ENCODE results near the gene NLK.

Gene NLK

GRCh38 chr17:28227316-28228108, 185.0 kb downstream of the NLK start:
- Histone ChIP-seq H3K4me1 (ENCODE audit: insufficient read depth, low read length, poor library complexity, severe bottlenecking) (no peaks in the 10 kb centered on the region), H3K4me2 (ENCODE audit: low read depth, low read length, poor library complexity, severe bottlenecking) (no peak overlapping the region), H4K20me1 (ENCODE audit: insufficient read depth, low read length, poor library complexity, severe bottlenecking) (no peaks in the 10 kb centered on the region), H2AFZ (ENCODE audit: low read length) (no peak overlapping the region), H3K36me3 (ENCODE audit: insufficient read depth, low read length) (no peaks in the 10 kb centered on the region), H3K9ac (ENCODE audit: low read depth, low read length, poor library complexity, severe bottlenecking) (no peak overlapping the region), H3F3A (ENCODE audit: low read depth) (no peaks in the 10 kb centered on the region), H3K9me2 (replicated peaks; ENCODE audit: low read depth, low read length) (no peaks in the 10 kb centered on the region), H3K9me3 (ENCODE audit: insufficient read depth, low read depth, low read length) (no peaks in the 10 kb centered on the region), H3K27me3 (ENCODE audit: insufficient read depth, low read length, poor library complexity, severe bottlenecking) (no peaks in the 10 kb centered on the region), H3K4me3 (ENCODE audit: low read length, poor library complexity, severe bottlenecking) (no peak overlapping the region), H3K79me2 (ENCODE audit: insufficient read depth, low read length) (no peaks in the 10 kb centered on the region)
- TF ChIP-seq EZH2phosphoT487 (IDR thresholded peaks at IDR 0.05; ENCODE audit: borderline replicate concordance) = no peak

GRCh38 chr17:28228109-28228840, 185.8 kb downstream of the NLK start:
- Histone ChIP-seq H3F3A (ENCODE audit: low read depth) (no peaks in the 10 kb centered on the region), H3K4me2 (ENCODE audit: low read depth, low read length, poor library complexity, severe bottlenecking) (no peak overlapping the region), H3K9me3 (ENCODE audit: insufficient read depth, low read depth, low read length) (no peaks in the 10 kb centered on the region), H3K79me2 (ENCODE audit: insufficient read depth, low read length) (no peaks in the 10 kb centered on the region), H3K4me3 (ENCODE audit: low read length, poor library complexity, severe bottlenecking) (no peak overlapping the region), H3K9me2 (replicated peaks; ENCODE audit: low read depth, low read length) (no peaks in the 10 kb centered on the region), H4K20me1 (ENCODE audit: insufficient read depth, low read length, poor library complexity, severe bottlenecking) (no peaks in the 10 kb centered on the region), H3K9ac (ENCODE audit: low read depth, low read length, poor library complexity, severe bottlenecking) (no peak overlapping the region), H2AFZ (ENCODE audit: low read length) (no peak overlapping the region), H3K27me3 (ENCODE audit: insufficient read depth, low read length, poor library complexity, severe bottlenecking) (no peaks in the 10 kb centered on the region), H3K4me1 (ENCODE audit: insufficient read depth, low read length, poor library complexity, severe bottlenecking) (no peaks in the 10 kb centered on the region), H3K36me3 (ENCODE audit: insufficient read depth, low read length) (no peaks in the 10 kb centered on the region)
- TF ChIP-seq, protein P1, sequence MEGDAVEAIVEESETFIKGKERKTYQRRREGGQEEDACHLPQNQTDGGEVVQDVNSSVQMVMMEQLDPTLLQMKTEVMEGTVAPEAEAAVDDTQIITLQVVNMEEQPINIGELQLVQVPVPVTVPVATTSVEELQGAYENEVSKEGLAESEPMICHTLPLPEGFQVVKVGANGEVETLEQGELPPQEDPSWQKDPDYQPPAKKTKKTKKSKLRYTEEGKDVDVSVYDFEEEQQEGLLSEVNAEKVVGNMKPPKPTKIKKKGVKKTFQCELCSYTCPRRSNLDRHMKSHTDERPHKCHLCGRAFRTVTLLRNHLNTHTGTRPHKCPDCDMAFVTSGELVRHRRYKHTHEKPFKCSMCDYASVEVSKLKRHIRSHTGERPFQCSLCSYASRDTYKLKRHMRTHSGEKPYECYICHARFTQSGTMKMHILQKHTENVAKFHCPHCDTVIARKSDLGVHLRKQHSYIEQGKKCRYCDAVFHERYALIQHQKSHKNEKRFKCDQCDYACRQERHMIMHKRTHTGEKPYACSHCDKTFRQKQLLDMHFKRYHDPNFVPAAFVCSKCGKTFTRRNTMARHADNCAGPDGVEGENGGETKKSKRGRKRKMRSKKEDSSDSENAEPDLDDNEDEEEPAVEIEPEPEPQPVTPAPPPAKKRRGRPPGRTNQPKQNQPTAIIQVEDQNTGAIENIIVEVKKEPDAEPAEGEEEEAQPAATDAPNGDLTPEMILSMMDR (conservative IDR thresholded peaks at IDR 0.05; ENCODE audit: low read length) = no peak
- no peak for TF ChIP-seq EZH2phosphoT487 (IDR thresholded peaks at IDR 0.05; ENCODE audit: borderline replicate concordance)

DNA sequence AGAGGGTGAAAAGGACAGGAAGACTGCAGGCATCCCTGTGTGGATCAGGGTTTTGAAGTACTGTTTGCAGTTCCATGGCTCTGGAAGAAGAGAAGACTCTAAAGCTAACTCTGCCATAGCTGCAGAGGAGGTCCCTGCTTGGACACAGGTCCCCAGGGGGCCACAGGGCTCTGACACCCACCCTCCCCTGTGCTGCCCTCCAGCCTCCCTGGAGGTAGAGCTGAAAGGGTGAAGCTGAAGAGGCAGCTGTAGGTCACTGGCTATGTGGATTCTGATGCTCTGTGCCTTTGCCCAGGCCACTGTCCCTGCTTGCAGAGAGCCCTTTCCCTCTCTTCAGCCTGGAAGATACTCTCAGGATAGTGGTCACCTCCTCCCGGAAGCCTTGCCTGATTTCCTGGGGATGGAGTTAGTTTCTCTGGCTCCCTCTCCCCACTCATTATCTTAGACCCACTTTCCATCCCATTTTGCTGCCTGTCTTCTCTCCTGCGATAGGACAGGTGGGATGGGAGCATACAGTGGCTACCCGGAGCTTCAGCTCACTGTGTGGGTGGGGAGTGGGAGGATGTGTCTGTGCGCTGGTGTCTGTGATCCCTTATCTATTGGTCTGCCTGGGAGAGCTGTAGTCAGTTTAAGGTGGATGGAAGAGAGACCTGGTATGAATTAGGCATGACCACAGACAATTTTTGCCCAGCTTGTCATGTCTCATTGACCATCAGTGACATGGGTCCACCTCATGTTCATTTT, 186.7 kb downstream of the NLK start:
- Histone ChIP-seq H4K20me1 (ENCODE audit: insufficient read depth, low read length, poor library complexity, severe bottlenecking) (no peaks in the 10 kb centered on the region), H3K4me2 (ENCODE audit: low read depth, low read length, poor library complexity, severe bottlenecking) (no peak overlapping the region), H3K9me2 (replicated peaks; ENCODE audit: low read depth, low read length) (no peaks in the 10 kb centered on the region), H3K79me2 (ENCODE audit: insufficient read depth, low read length) (no peaks in the 10 kb centered on the region), H3K4me1 (ENCODE audit: insufficient read depth, low read length, poor library complexity, severe bottlenecking) (no peaks in the 10 kb centered on the region), H3F3A (ENCODE audit: low read depth) (no peaks in the 10 kb centered on the region), H3K36me3 (ENCODE audit: insufficient read depth, low read length) (no peaks in the 10 kb centered on the region), H3K9me3 (ENCODE audit: insufficient read depth, low read depth, low read length) (no peaks in the 10 kb centered on the region), H2AFZ (ENCODE audit: low read length) (no peak overlapping the region), H3K4me3 (ENCODE audit: low read length, poor library complexity, severe bottlenecking) (no peak overlapping the region), H3K9ac (ENCODE audit: low read depth, low read length, poor library complexity, severe bottlenecking) (no peak overlapping the region), H3K27me3 (ENCODE audit: insufficient read depth, low read length, poor library complexity, severe bottlenecking) (no peaks in the 10 kb centered on the region)
- TF ChIP-seq, protein P1 (conservative IDR thresholded peaks at IDR 0.05; ENCODE audit: low read length) = no peak
- no peak for TF ChIP-seq EZH2phosphoT487 (IDR thresholded peaks at IDR 0.05; ENCODE audit: borderline replicate concordance)

Measured in Loucy (cell line).